ENCODE results near the gene NCS1.
"Not testable (repeated sequence)": the region's sequence is repeated elsewhere in the genome, so short reads cannot be mapped to it uniquely, and the experiment has no call there.

The NCS1 gene

DNA sequence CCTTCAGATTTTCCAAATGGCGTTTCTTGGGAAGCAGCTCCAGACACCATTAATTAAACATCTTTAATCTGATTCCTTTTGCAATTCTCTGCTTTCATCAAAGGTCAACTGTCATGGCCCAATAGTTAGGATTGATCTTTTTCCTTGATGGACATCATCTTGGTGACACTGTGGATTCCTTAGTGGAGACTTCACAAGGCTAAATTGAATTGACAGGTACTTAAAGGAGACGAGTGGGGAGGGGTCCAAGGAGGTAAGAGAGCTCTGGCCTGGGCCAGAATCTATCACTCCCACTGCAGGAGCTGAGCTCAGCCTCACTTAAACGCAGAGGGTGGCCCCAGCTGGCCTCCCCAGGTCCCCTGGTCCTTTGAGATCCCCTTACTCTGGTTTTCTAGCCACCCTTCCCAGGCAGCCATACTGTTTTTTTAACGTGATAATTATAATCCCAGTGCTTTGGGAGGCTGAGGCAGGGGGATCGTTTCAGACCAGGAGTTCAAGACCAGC lies 83.5 kb downstream of the NCS1 start:
- TF ChIP-seq, protein P1, sequence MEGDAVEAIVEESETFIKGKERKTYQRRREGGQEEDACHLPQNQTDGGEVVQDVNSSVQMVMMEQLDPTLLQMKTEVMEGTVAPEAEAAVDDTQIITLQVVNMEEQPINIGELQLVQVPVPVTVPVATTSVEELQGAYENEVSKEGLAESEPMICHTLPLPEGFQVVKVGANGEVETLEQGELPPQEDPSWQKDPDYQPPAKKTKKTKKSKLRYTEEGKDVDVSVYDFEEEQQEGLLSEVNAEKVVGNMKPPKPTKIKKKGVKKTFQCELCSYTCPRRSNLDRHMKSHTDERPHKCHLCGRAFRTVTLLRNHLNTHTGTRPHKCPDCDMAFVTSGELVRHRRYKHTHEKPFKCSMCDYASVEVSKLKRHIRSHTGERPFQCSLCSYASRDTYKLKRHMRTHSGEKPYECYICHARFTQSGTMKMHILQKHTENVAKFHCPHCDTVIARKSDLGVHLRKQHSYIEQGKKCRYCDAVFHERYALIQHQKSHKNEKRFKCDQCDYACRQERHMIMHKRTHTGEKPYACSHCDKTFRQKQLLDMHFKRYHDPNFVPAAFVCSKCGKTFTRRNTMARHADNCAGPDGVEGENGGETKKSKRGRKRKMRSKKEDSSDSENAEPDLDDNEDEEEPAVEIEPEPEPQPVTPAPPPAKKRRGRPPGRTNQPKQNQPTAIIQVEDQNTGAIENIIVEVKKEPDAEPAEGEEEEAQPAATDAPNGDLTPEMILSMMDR (IDR thresholded peaks at IDR 0.05; ENCODE audit: insufficient read depth, low read length, missing control alignments): no peak
- DNase-seq (ENCODE audit: low read depth, low spot score): no peak
- H3K4me3 ChIP-seq (ENCODE audit: low read depth, low read length): no peak overlapping the region
- ChIA-PET POLR2A (interaction anchor here (0.5 to 0.6 kb wide), 2 partner anchors 45 to 248 kb away, joined by 3 read pairs; no protein-coding TSS in a partner anchor), CTCF (interaction anchor here (13.2 kb wide), 1 partner anchor 12 kb away, joined by 147 read pairs; no protein-coding TSS in a partner anchor)

DNA sequence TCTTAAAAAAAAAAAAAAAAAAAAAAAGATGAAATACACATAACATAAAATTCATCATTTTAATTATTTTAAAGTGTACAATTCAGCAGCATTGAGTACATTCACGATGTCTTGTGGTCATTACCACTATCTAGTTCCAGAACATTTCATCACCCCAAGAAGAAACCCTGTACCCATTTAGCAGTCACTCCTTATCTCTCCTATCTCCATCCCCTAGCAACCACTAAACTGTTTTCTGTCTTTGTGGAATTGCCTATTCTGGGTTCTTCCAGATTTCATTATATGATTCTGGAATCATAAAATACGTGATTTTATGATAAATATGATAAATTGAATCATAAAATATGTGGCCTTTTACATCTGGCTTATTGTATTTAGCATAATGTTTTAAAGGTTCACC lies 84.4 kb downstream of the NCS1 start:
- DNase-seq (ENCODE audit: low read depth, low spot score): no peak
- POLR2A ChIA-PET: interaction anchor here (0.6 kb wide), 1 partner anchor 44 kb away, joined by 3 read pairs; no protein-coding TSS in a partner anchor
- no peak overlapping the region for H3K4me3 ChIP-seq (ENCODE audit: low read depth, low read length)
- TF ChIP-seq, protein P1 (IDR thresholded peaks at IDR 0.05; ENCODE audit: insufficient read depth, low read length, missing control alignments): no peak
- CTCF ChIA-PET: interaction anchor here (13.2 kb wide), 1 partner anchor 13 kb away, joined by 147 read pairs; no protein-coding TSS in a partner anchor

DNA sequence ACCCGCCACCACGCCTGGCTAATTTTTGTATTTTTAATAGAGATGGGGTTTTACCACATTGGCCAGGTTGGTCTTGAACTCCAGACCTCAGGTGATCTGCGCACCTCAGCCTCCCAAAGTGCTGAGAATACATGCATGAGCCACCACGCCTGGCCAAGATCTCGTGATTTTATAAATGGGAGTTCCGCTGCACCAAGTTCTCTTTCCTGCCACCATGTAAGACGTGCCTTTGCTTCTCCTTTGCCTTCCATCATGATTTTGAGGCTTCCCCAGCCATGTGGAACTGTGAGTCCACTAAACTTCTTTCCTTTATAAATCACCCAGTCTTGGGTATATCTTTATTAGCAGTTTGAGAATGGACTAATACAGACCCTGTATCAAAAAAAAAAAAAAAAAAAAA lies 85.9 kb downstream of the NCS1 start:
- POLR2A ChIA-PET; DNase-seq (ENCODE audit: low read depth, low spot score); H3K4me3 ChIP-seq (ENCODE audit: low read depth, low read length): not testable (repeated sequence)
- CTCF ChIA-PET: interaction anchor here (1.7 to 13.2 kb wide), 2 partner anchors 15 to 150 kb away, joined by 5 to 147 read pairs; no protein-coding TSS in a partner anchor

DNA sequence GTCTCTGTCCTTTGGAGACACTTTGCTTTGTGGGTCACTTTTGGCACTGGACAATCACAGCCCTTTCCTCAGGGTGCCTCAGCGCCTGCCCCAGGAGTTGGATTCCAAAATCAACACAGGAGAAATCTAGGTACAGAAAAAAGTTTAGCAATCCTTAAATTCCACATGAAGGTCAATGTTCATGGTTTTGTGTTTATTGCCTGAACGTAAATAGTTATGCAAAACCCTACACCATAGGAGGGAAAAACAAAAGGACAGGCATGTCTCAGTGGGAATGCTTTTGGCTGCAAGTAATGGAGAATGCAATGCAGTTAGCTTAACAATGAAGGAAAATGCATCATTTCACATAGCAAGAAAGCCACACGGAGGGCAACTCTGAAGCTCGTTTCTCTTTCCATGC lies 86.8 kb downstream of the NCS1 start:
- no peak for DNase-seq (ENCODE audit: low read depth, low spot score)
- H3K4me3 ChIP-seq (ENCODE audit: low read depth, low read length): no peak overlapping the region
- ChIA-PET POLR2A (no interaction called here), CTCF (interaction anchor here (0.6 to 13.2 kb wide), 3 partner anchors 16 to 151 kb away, joined by 3 to 147 read pairs (median 5); no protein-coding TSS in a partner anchor)
- TF ChIP-seq, protein P1 (IDR thresholded peaks at IDR 0.05; ENCODE audit: insufficient read depth, low read length, missing control alignments): no peak

DNA sequence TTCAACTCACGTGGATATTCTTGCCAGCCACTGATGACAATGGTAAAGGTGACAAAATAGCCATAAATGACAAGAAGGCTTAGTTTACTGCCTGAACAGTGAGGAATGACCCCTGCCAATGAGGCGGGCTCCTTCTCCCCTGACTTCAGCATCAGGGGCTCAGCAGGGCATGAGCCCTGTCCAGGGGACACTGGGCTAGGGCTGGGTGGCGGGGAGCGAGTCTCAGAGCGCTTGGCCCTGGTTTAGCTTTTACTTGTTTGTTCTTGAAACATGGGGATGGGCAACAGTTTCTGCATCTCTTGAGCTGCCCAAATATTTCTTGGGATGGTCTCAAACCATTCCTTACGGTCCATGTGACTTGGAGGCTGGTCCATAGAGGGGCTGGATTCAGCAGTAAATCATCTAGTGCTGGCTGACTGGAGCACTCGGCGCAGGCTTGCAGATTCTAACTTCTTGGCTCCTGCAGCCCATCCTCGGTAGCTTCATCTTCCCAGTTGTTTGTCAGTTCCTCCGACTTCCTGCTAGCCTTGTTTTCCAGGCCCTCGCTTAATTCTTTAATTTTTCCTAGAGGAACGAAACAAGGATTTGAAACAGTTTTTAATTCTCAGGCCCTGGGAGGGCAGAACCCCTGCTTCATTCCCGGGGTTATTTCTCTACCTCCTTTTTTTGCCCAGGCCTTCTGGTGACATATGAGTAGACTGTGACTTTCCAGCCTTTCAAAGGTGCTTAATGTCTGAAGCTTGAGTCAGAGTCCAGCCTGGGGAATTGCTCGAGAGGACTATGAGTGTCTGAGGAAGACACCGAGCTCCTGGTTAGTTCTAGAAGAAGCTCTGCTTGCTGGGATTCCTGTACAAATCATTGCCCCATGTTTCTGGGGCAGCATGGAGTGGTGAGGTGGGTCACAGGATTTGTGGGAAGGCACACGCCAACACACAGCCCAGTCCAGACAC lies 88.9 kb downstream of the NCS1 start:
- ChIA-PET POLR2A (no interaction called here), CTCF (interaction anchor here (13.2 kb wide), 1 partner anchor 18 kb away, joined by 147 read pairs; no protein-coding TSS in a partner anchor)

DNA sequence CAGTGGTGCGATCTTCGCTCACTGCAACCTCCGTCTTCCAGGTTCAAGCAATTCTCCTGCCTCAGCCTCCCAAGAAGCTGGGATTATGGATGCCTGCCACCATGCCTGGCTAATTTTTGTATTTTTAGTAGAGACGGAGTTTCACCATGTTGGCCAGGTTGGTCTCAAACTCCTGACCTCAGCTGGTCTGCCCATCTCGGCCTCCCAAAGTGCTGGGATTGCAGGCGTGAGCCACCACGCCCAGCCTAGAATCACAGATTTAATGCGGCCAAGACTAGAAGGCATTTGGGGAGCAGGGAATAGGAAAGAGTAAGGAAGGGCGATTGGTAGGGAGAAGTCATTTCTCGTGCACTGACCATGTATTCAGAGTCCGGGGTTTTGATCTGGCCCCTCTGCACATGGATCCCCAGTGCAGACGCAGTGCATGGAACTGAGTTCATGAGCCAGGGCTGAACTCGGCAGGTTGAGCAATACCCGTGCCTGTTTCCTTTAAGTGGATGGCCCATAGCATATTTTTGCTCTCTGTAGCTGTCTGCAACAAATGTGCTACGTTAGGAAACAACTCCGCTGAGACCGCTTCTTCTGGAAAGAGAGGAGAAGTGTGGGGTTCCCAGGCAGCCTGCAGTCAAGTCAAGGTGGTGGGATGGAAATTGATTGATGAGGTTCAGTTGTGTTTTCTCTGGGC lies 90.0 kb downstream of the NCS1 start:
- POLR2A ChIA-PET: no interaction called here
- TF ChIP-seq, protein P1 (IDR thresholded peaks at IDR 0.05; ENCODE audit: insufficient read depth, low read length, missing control alignments): no peak
- H3K4me3 ChIP-seq (ENCODE audit: low read depth, low read length): no peak overlapping the region
- CTCF ChIA-PET: interaction anchor here (1.4 kb wide), 2 partner anchors 19 to 26 kb away, joined by 4 to 5 read pairs; no protein-coding TSS in a partner anchor
- DNase-seq (ENCODE audit: low read depth, low spot score): no peak

More for the DNA sequence above, 88.9 kb downstream of the NCS1 start:
- no peak overlapping the region for H3K4me3 ChIP-seq (ENCODE audit: low read depth, low read length)
- TF ChIP-seq, protein P1 (IDR thresholded peaks at IDR 0.05; ENCODE audit: insufficient read depth, low read length, missing control alignments): no peak
- no peak for DNase-seq (ENCODE audit: low read depth, low spot score)

All from AG04449 (cell line).